Mucosa of rectum (tissue), 2 donors: ENCODE measurements around the gene GJD2.

Source experiments
- H3K27ac ChIP-seq, 2 donors: one replicate each; pipeline ENCODE4 v1.7.0; 2013; ENCODE audit warnings: inconsistent platforms in 2 of 2, low read depth in 2 of 2, low read length in 2 of 2
- H3K27me3 ChIP-seq, 2 donors: one replicate each; pipeline ENCODE4 v1.7.0; 2013; ENCODE audit warnings: low read length in 2 of 2; ENCODE audit not compliant: control insufficient read depth in 2 of 2, insufficient read depth in 2 of 2
- H3K36me3 ChIP-seq, 2 donors: one replicate each; pipeline ENCODE4 v1.7.0; 2013; ENCODE audit warnings: low read length in 2 of 2; ENCODE audit not compliant: control insufficient read depth in 2 of 2, insufficient read depth in 2 of 2
- H3K4me1 ChIP-seq, 2 donors: one replicate each; pipeline ENCODE4 v1.7.0; 2013; ENCODE audit warnings: low read length in 2 of 2, mild to moderate bottlenecking in 1 of 2; ENCODE audit not compliant: control insufficient read depth in 2 of 2, insufficient read depth in 2 of 2
- H3K4me3 ChIP-seq, 2 donors: one replicate each; pipeline ENCODE4 v1.7.0; 2013; ENCODE audit warnings: low read length in 2 of 2
- H3K9ac ChIP-seq, 2 donors: one replicate each; pipeline ENCODE4 v1.7.0; 2013; ENCODE audit warnings: low read length in 2 of 2, low read depth in 1 of 2, mild to moderate bottlenecking in 1 of 2
- H3K9me3 ChIP-seq, 2 donors: one replicate each; pipeline ENCODE4 v1.7.0; 2013; ENCODE audit warnings: low read length in 2 of 2; ENCODE audit not compliant: control insufficient read depth in 2 of 2
- donor health status: healthy.
- donor health status: Normal muscosa, but diverticular disease.

The GJD2 gene

DNA sequence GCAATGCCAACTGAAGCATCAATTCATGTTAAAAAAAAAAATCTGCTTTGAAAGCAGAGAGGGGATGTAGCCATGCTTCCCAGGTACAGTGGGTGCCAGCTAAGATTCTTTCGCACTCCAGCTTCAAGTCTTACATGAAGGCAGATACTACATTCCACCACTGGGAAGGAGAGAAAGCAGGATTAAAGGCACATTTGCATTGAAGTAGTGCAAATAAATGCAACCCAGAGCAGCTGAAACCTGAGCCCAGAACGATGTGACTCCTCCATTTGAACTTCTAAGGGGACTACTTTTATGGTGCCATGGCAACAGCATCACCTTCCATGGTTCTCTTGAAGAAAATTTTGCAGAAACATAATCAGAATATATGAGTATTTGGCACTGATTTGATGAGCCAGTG is 19.1 kb upstream of the GJD2 start:
- Histone ChIP-seq H3K36me3 (no peaks in the 10 kb centered on the region), H3K9ac (no peak overlapping the region), H3K4me3 (no peak overlapping the region), H3K9me3 (no peaks in the 10 kb centered on the region), H3K4me1 (no peaks in the 10 kb centered on the region), H3K27ac (no peak overlapping the region), H3K27me3 (no peaks in the 10 kb centered on the region)

DNA sequence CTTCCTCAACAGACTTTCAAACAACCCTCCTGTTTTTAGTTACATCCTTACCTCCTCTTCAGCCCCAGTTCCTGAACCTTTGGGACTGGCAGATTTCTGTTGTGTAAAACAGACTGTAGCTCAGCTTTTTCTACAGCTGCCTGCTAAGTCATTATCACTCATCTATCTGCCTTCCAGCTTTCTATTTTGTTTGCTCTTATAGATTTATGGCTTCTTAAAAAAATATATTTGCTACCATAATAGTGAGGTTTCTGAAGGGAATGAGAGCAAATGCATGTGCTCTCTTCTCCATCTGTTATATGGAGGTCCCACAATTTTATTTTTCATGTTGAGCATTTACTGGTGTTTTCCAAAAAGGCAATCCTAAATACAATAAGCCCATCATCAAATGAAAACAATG is 18.2 kb upstream of the GJD2 start:
- no peaks in the 10 kb centered on the region for H3K27me3 ChIP-seq
- H3K27ac ChIP-seq: no peak overlapping the region
- H3K4me1 ChIP-seq: no peaks in the 10 kb centered on the region
- no peaks in the 10 kb centered on the region for H3K36me3 ChIP-seq
- no peaks in the 10 kb centered on the region for H3K9me3 ChIP-seq
- no peak overlapping the region for H3K4me3 ChIP-seq
- H3K9ac ChIP-seq: no peak overlapping the region

DNA sequence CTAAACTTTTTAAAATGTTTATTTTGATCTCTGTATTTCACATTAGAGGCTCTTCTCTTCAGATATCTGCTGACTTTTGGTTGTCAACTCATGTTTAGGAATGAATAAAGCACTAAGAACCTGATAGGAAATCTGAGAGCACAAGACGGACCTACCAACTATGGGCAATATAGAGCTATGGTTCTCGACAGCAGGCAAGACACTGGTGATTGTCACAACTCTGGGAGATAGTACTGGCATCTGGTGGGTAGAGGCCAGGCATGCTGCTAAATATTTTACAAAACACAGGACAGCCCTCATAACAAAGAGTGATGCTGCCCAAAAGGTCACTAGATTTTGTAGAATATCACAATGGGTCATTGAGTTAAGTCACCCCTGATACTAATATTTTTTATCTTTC is 17.5 kb upstream of the GJD2 start:
- Histone ChIP-seq H3K36me3 (no peaks in the 10 kb centered on the region), H3K27me3 (no peaks in the 10 kb centered on the region), H3K9me3 (no peaks in the 10 kb centered on the region), H3K9ac (no peak overlapping the region), H3K4me1 (no peaks in the 10 kb centered on the region), H3K27ac (no peak overlapping the region), H3K4me3 (no peak overlapping the region)

DNA sequence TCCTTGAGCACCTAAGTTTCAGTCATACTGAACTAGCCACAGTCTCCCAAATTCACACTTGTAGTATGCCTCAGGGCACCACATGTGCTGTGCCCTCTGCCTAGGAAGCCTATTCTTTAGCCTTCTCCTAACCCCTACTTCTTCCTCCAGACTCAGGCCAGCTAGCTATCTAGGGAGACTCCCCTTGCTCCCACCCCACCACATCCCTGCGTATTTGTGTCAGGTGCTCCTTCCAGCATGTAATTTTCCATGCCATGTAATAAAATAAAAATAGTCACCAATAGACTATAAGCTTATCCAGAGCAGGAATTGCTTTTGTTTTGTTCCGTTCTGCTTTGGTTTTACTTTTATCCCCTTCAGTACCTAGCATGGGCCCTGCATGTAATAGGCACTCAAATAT is 14.9 kb upstream of the GJD2 start:
- H3K4me1 ChIP-seq: no peaks in the 10 kb centered on the region
- H3K9ac ChIP-seq: no peak overlapping the region

DNA sequence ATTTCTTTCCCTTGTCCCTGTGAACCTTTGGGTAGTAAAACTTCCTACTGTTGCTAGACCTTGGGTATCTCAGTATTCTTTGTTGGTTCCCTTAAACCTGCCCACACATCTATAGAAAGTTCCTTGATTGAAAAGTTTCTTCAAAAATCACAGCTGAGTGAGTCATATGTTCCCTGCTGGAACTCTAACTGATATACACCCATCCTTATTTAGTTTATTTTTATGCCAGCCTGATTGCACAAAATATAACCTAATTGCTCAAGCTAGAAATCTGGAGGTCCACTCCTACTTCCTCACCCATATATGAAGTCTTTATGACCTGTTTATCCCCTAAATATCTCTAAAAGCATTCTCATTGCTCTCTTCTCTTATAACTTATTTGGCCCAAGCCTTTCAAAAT is 13.7 kb upstream of the GJD2 start:
- Histone ChIP-seq H3K9me3 (no peaks in the 10 kb centered on the region), H3K9ac (no peak overlapping the region)

More for the DNA sequence above, 14.9 kb upstream of the GJD2 start:
- Histone ChIP-seq H3K9me3 (no peaks in the 10 kb centered on the region), H3K27ac (no peak overlapping the region), H3K36me3 (no peaks in the 10 kb centered on the region), H3K27me3 (no peaks in the 10 kb centered on the region), H3K4me3 (no peak overlapping the region)

DNA sequence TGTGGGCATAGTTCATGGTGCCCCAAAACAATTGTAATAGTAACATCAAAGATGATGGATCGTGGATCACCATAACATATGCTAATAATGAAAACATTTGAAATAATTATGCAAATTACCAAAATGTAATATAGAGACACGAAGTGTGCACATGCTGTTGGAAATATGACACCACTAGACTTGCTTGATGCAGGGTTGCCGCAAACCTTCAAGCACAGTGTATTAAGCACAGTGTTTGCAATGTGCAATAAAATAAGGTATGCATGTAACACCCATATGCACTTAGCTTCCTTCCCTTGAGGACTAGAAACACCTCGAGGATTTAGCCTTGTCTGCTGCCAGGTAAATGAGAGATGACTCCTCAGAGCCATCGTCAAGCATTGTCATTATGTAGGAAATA is 10.9 kb upstream of the GJD2 start:
- no peaks in the 10 kb centered on the region for H3K36me3 ChIP-seq
- H3K27me3 ChIP-seq: no peaks in the 10 kb centered on the region
- H3K9me3 ChIP-seq: no peaks in the 10 kb centered on the region
- H3K9ac ChIP-seq: no peak overlapping the region
- H3K4me1 ChIP-seq: no peaks in the 10 kb centered on the region
- H3K4me3 ChIP-seq: no peak overlapping the region
- H3K27ac ChIP-seq: no peak overlapping the region

More for the DNA sequence above, 13.7 kb upstream of the GJD2 start:
- H3K27me3 ChIP-seq: no peaks in the 10 kb centered on the region
- no peak overlapping the region for H3K4me3 ChIP-seq
- no peaks in the 10 kb centered on the region for H3K4me1 ChIP-seq
- H3K27ac ChIP-seq: no peak overlapping the region
- H3K36me3 ChIP-seq: no peaks in the 10 kb centered on the region

DNA sequence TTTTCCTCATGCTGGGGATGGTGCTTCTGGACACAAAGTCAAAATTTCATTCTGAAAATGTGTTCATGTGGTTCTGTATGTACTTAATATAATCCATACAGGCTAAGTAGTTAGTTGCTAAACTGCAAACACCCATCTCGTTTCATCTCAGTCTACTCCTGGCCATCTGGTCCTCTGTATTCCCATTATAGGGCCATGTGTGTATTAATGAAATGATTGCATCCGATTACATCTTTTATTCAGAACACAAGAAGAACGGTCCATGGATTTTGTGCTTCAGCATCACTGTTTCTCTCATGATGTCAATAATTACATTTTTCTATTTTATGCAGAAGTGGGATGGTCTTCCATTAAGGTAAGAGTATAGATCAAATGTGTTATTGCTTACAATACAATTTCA is 6.1 kb upstream of the GJD2 start:
- Histone ChIP-seq H3K4me1 (no peaks in the 10 kb centered on the region), H3K36me3 (no peaks in the 10 kb centered on the region), H3K27ac (no peak overlapping the region), H3K27me3 (peaks cover 3 to 7% of the 10 kb centered on the region in 2 donors), H3K9ac (no peak overlapping the region), H3K9me3 (no peaks in the 10 kb centered on the region), H3K4me3 (no peak overlapping the region)

DNA sequence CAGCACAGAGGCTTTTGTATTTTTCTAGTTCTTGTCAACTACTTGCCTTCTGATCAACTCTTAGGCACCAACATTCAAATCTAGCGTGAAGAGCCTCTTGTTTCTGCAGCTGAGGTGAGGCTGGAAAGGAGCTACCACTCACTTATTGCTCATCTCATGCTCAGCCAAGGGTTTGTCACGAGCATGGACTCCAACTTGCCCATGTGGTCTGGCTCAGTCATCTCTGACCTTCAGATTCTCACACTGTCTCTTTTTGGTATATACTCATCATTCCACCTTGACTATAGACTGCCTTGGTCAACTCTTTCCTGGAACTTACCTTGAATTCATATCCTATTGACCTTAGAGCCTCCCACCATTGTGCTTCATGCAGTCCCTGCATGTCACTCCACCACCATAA is 5.2 kb upstream of the GJD2 start:
- Histone ChIP-seq H3K27me3 (peaks cover 7 to 12% of the 10 kb centered on the region in 2 donors), H3K27ac (no peak overlapping the region), H3K9ac (no peak overlapping the region), H3K9me3 (no peaks in the 10 kb centered on the region), H3K36me3 (no peaks in the 10 kb centered on the region), H3K4me3 (no peak overlapping the region), H3K4me1 (no peaks in the 10 kb centered on the region)

DNA sequence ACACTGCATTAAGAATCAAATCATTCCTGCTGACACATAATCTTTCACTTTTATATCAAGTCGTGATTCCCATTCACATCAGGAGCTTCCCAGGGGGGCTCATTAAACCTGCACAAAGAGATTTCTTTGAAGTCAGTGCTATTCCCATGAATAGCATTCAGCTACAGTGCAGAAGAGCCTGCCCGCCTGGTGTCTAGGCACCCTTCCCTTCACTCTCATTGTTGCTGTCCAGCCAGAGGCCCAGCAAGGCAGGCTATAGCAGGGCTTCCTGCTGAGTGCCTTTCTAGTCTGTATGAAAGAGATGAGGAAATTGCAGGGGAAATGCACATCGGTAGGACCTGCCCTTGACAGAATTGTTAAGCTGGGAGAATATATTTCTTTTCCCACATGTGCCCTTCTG is 4.5 kb upstream of the GJD2 start:
- Histone ChIP-seq H3K27ac (no peak overlapping the region), H3K4me3 (no peak overlapping the region), H3K36me3 (no peaks in the 10 kb centered on the region), H3K9me3 (no peaks in the 10 kb centered on the region), H3K4me1 (no peaks in the 10 kb centered on the region), H3K9ac (no peak overlapping the region), H3K27me3 (peaks cover 7 to 12% of the 10 kb centered on the region in 2 donors)

DNA sequence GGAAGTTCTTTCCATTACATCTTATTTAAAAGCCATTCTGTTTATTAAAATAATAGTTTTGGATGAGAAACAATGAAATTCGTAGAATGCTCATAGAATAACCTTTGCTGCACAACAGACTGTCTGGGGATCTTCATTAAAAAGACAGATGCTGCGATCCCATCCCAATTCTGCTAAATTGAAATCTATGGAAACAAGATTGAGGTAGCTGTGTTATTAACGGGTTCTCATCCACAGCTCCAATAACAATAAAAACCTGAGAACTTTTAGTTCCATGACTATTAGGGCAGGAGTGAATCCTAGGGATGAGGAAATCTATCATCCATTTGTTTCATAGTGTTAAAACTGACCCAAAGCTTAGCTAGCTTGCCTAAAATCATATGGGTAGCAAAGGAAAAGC is 2.5 kb upstream of the GJD2 start:
- Histone ChIP-seq H3K27ac (no peak overlapping the region), H3K9me3 (no peaks in the 10 kb centered on the region), H3K4me1 (no peaks in the 10 kb centered on the region), H3K27me3 (peaks cover 7 to 15% of the 10 kb centered on the region in 2 donors), H3K36me3 (no peaks in the 10 kb centered on the region), H3K9ac (no peak overlapping the region), H3K4me3 (no peak overlapping the region)

DNA sequence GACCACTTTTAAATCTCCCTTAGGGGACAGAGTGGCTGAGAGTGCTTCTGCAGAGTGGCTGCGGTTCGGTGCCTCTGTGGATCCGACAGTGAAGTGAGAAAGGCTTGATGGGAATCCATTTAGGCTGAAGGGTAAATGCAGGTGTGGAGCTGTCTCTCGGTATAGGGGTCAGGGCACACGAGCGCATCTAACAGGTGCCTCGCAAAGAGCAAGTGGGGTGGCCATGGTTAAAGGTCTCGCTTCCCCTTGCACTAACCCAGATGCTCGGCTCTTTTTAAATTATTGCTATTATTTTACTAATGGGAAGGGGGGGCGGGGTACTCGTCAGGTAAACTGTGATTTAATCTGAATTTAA is 598 bp upstream of the GJD2 start:
- H3K4me3 ChIP-seq: no peak overlapping the region
- peaks cover 7 to 15% of the 10 kb centered on the region in 2 donors for H3K27me3 ChIP-seq
- no peak overlapping the region for H3K27ac ChIP-seq
- H3K9me3 ChIP-seq: no peaks in the 10 kb centered on the region
- H3K9ac ChIP-seq: no peak overlapping the region
- H3K36me3 ChIP-seq: no peaks in the 10 kb centered on the region
- no peaks in the 10 kb centered on the region for H3K4me1 ChIP-seq
